ENCODE measurements around the gene NMRK2. TPM values are rescaled to one million over a fixed set of nuclear protein-coding genes. Genes with fewer than 3 reads are reported as not detected.

NMRK2 gene
- total RNA-seq, 1 experiment from 2014 or later = 60.0 TPM

GRCh38 chr19:3919793-3920192, 13.1 kb upstream of the NMRK2 start:
- no peak overlapping the region for H2AK5ac ChIP-seq (ENCODE audit: insufficient read length, low read length)
- no peak overlapping the region for H4K91ac ChIP-seq (ENCODE audit: insufficient read length, low read depth, low read length)
- H3K4me1 Mint-ChIP-seq = no peaks in the 10 kb centered on the region
- H3K4ac ChIP-seq (ENCODE audit: low read depth, low read length) = no peak overlapping the region
- H3K14ac ChIP-seq (ENCODE audit: insufficient read depth, low read length) = no peak overlapping the region
- no peak overlapping the region for H2BK120ac ChIP-seq (ENCODE audit: low read depth, low read length, poor library complexity, severe bottlenecking)
- H3K4me1 ChIP-seq (ENCODE audit: insufficient read depth, low read length) = no peaks in the 10 kb centered on the region
- no peaks in the 10 kb centered on the region for H4K20me1 ChIP-seq (ENCODE audit: control insufficient read depth, insufficient read depth, insufficient read length)
- H3K27ac Mint-ChIP-seq = no peak overlapping the region
- no peak overlapping the region for H3K56ac ChIP-seq (ENCODE audit: insufficient read length, low read depth, low read length)
- TF ChIP-seq CTCF (conservative IDR thresholded peaks at IDR 0.05) = no peak
- no peak overlapping the region for H3K4me2 ChIP-seq (ENCODE audit: insufficient read depth, insufficient read length, low read length)
- peaks cover 46 to 63% (median 60%) of the 10 kb centered on the region in 3 experiments for H3K36me3 Mint-ChIP-seq (ENCODE audit: insufficient read depth in 1 of 3, low read depth in 3 of 3)
- H3K27me3 ChIP-seq (ENCODE audit: insufficient read depth, low read length) = no peaks in the 10 kb centered on the region
- H3K79me1 ChIP-seq (ENCODE audit: insufficient read depth, low read depth, low read length, poor library complexity, severe bottlenecking) = no peaks in the 10 kb centered on the region
- no peak overlapping the region for H3K4me3 Mint-ChIP-seq
- no peak for DNase-seq
- H3K27ac ChIP-seq (ENCODE audit: insufficient read length, low read depth, low read length) = no peak overlapping the region
- no peak overlapping the region for H2BK20ac ChIP-seq (ENCODE audit: low read depth, low read length, poor library complexity, severe bottlenecking)
- H4K5ac ChIP-seq (ENCODE audit: insufficient read length, low read depth, low read length) = no peak overlapping the region
- no peaks in the 10 kb centered on the region; the same call in 1 of the 2 replicates for H3K27me3 Mint-ChIP-seq (ENCODE audit: low read depth)
- no peak overlapping the region for H4K8ac ChIP-seq (replicated peaks; ENCODE audit: insufficient read length, low read depth, low read length)
- no peak overlapping the region for H3T11ph ChIP-seq (ENCODE audit: low read length)
- no peaks in the 10 kb centered on the region for H3K9me3 ChIP-seq (ENCODE audit: control insufficient read depth, low read depth, low read length)
- H2BK12ac ChIP-seq (ENCODE audit: insufficient read length, low read depth, low read length) = no peak overlapping the region
- H3K79me2 ChIP-seq (ENCODE audit: insufficient read depth, low read length) = no peaks in the 10 kb centered on the region
- H2BK5ac ChIP-seq (ENCODE audit: insufficient read length, low read length) = no peak overlapping the region
- H3K23me2 ChIP-seq (ENCODE audit: insufficient read length, low read depth, low read length, poor library complexity, severe bottlenecking) = no peaks in the 10 kb centered on the region
- H2AFZ ChIP-seq (ENCODE audit: low read length) = no peak overlapping the region
- no peak overlapping the region for H3K23ac ChIP-seq (ENCODE audit: insufficient read length, low read depth, low read length)
- WGBS (ENCODE audit: extremely low coverage, insufficient read length, low lambda C conversion rate) = no CpG with 5 or more reads among the region's 8 CpGs
- peaks cover 6 to 8% of the 10 kb centered on the region in 2 experiments; a peak in 4 of 5 replicates for H3K9me3 Mint-ChIP-seq
- H3K9ac ChIP-seq (ENCODE audit: extremely low read depth, insufficient read length, low read length) = no peak overlapping the region
- no peak overlapping the region for H3K18ac ChIP-seq (ENCODE audit: insufficient read length, low read depth, low read length)
- H2BK15ac ChIP-seq (ENCODE audit: low read depth, low read length) = no peak overlapping the region
